HepG2 (cell line): ENCODE measurements around the gene APOC3. TPM values are rescaled to one million over a fixed set of nuclear protein-coding genes. Genes with fewer than 3 reads are reported as not detected.

Source experiments
- DR1 ChIP-seq: sonication (generic); formaldehyde crosslinking; IDR thresholded peaks from 2 replicates; pipeline ENCODE4 v1.8.0; 2021; ENCODE audit warnings: mild to moderate bottlenecking, missing genetic modification reagents, inconsistent platforms
- ELF3 ChIP-seq: IDR thresholded peaks from 2 replicates; pipeline ENCODE4 v1.6.1; 2016; ENCODE audit warnings: missing genetic modification reagents, missing compliant biosample characterization
- HDAC1 ChIP-seq: sonication (generic); formaldehyde crosslinking; IDR thresholded peaks from 2 replicates; pipeline ENCODE4 v1.5.1; 2020; ENCODE audit warnings: mild to moderate bottlenecking, missing genetic modification reagents
- HDAC2 ChIP-seq: sonication (generic); formaldehyde crosslinking; IDR thresholded peaks from 2 replicates; pipeline ENCODE4 v1.4.0; 2020; ENCODE audit warnings: missing genetic modification reagents
- KDM1A ChIP-seq: IDR thresholded peaks from 2 replicates; pipeline ENCODE4 v1.6.1; 2016; ENCODE audit warnings: missing compliant biosample characterization
- NCOR1 ChIP-seq: fragments of 200-600 bp; sonication (generic); IDR thresholded peaks from 2 replicates; pipeline ENCODE4 v1.7.0; 2017; ENCODE audit warnings: antibody characterized with exemption, low read length, borderline replicate concordance
- PAX8 ChIP-seq: sonication (generic); formaldehyde crosslinking; IDR thresholded peaks from 2 replicates; pipeline ENCODE4 v1.8.0; 2022; ENCODE audit warnings: mild to moderate bottlenecking, missing genetic modification reagents, borderline replicate concordance
- SMYD3 ChIP-seq: sonication (generic); formaldehyde crosslinking; IDR thresholded peaks from 2 replicates; pipeline ENCODE4 v1.8.1; 2023; ENCODE audit warnings: mild to moderate bottlenecking, missing genetic modification reagents
- SNAI1 ChIP-seq: sonication (generic); formaldehyde crosslinking; IDR thresholded peaks from 2 replicates; pipeline ENCODE4 v1.5.0; 2020; ENCODE audit warnings: mild to moderate bottlenecking, missing genetic modification reagents, borderline replicate concordance
- SSRP1 ChIP-seq: IDR thresholded peaks from 2 replicates; pipeline ENCODE4 v1.6.1; 2016; ENCODE audit warnings: control low read depth
- TCF12 ChIP-seq, 2 experiments: fragments of 450-650 bp in 1 of 2; sonication (generic) in 1 of 2; formaldehyde crosslinking in 1 of 2; IDR thresholded peaks; 2 replicates each; pipeline versions ENCODE4 v1.6.1 to v1.8.0; 2017 to 2022; ENCODE audit warnings: antibody characterized with exemption in 1 of 2, mild to moderate bottlenecking in 1 of 2, missing genetic modification reagents in 1 of 2, moderate library complexity in 1 of 2
- ZBTB21 ChIP-seq: sonication (generic); formaldehyde crosslinking; IDR thresholded peaks from 2 replicates; pipeline ENCODE4 v1.4.0; 2020; ENCODE audit warnings: missing genetic modification reagents
- ZNF143 ChIP-seq: sonication (generic); formaldehyde crosslinking; IDR thresholded peaks from 2 replicates; pipeline ENCODE4 v1.4.0; 2020; ENCODE audit warnings: missing genetic modification reagents
- ZNF296 ChIP-seq: sonication (generic); formaldehyde crosslinking; conservative IDR thresholded peaks from 2 replicates; pipeline ENCODE4 v1.5.0; 2020; ENCODE audit warnings: mild to moderate bottlenecking, missing genetic modification reagents
- ZNF557 ChIP-seq: sonication (generic); formaldehyde crosslinking; IDR thresholded peaks from 2 replicates; pipeline ENCODE4 v1.4.0; 2020; ENCODE audit warnings: missing genetic modification reagents
- polyA plus RNA-seq, 8 experiments: library from polyadenylated mRNA; depleted of rRNA in 3 of 8; stranded (reverse) in 7 of 8; unstranded in 1 of 8; fragments of >200 nt; fragmentation: Illumina TruSeq in 4 of 8; extraction: Trizol in 4 of 8; gene quantifications; 2 replicates each; pipeline versions ENCODE4 v1.2.1 to v1.2.3, GENCODE V29; 2011 to 2016; ENCODE audit warnings: low read depth in 4 of 8, missing spikeins in 1 of 8, mixed read lengths in 1 of 8; ENCODE audit not compliant: insufficient read depth in 1 of 8
- total RNA-seq, 5 experiments: library from RNA; depleted of rRNA; stranded (reverse); fragments of >200 nt; fragmentation: Illumina TruSeq; extraction: Trizol; gene quantifications; 2 replicates each; pipeline ENCODE4 v1.2.3, GENCODE V29; 2016; ENCODE audit warnings: low read depth in 1 of 5
- TF ChIP-seq, protein P1 (sequence below): sonication (generic); formaldehyde crosslinking; IDR thresholded peaks from 2 replicates; pipeline ENCODE4 v1.4.0; 2020; ENCODE audit warnings: mild to moderate bottlenecking, missing genetic modification reagents, borderline replicate concordance
- TF ChIP-seq, protein P2 (sequence below): sonication (generic); formaldehyde crosslinking; IDR thresholded peaks from 2 replicates; pipeline ENCODE4 v1.8.0; 2022; ENCODE audit warnings: mild to moderate bottlenecking, missing genetic modification reagents, moderate library complexity
- TF ChIP-seq, protein P3 (sequence below): sonication (generic); formaldehyde crosslinking; IDR thresholded peaks from 2 replicates; pipeline ENCODE4 v1.4.0; 2020; ENCODE audit warnings: missing genetic modification reagents
- TF ChIP-seq, protein P4 (sequence below): sonication (generic); formaldehyde crosslinking; IDR thresholded peaks from 2 replicates; pipeline ENCODE4 v1.4.0; 2020; ENCODE audit warnings: missing genetic modification reagents, mild to moderate bottlenecking, borderline replicate concordance

The APOC3 gene
- total and polyA plus RNA-seq, 2 of the 13 experiments (the other 11 are each of a cell fraction or from before 2014, with no cell fraction given), result 314 to 687 TPM

DNA sequence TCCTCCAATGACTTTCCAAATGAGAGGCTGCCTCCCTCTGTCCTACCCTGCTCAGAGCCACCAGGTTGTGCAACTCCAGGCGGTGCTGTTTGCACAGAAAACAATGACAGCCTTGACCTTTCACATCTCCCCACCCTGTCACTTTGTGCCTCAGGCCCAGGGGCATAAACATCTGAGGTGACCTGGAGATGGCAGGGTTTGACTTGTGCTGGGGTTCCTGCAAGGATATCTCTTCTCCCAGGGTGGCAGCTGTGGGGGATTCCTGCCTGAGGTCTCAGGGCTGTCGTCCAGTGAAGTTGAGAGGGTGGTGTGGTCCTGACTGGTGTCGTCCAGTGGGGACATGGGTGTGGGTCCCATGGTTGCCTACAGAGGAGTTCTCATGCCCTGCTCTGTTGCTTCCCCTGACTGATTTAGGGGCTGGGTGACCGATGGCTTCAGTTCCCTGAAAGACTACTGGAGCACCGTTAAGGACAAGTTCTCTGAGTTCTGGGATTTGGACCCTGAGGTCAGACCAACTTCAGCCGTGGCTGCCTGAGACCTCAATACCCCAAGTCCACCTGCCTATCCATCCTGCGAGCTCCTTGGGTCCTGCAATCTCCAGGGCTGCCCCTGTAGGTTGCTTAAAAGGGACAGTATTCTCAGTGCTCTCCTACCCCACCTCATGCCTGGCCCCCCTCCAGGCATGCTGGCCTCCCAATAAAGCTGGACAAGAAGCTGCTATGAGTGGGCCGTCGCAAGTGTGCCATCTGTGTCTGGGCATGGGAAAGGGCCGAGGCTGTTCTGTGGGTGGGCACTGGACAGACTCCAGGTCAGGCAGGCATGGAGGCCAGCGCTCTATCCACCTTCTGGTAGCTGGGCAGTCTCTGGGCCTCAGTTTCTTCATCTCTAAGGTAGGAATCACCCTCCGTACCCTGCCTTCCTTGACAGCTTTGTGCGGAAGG lies 2.9 kb downstream of the APOC3 start (continued):
- TF ChIP-seq, protein P1, sequence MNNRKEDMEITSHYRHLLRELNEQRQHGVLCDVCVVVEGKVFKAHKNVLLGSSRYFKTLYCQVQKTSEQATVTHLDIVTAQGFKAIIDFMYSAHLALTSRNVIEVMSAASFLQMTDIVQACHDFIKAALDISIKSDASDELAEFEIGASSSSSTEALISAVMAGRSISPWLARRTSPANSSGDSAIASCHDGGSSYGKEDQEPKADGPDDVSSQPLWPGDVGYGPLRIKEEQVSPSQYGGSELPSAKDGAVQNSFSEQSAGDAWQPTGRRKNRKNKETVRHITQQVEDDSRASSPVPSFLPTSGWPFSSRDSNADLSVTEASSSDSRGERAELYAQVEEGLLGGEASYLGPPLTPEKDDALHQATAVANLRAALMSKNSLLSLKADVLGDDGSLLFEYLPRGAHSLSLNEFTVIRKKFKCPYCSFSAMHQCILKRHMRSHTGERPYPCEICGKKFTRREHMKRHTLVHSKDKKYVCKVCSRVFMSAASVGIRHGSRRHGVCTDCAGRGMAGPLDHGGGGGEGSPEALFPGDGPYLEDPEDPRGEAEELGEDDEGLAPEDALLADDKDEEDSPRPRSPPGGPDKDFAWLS (CRISPR knock-in tag), result no peak
- TF ChIP-seq HDAC2, result peak; percentile 100
- peak; percentile 93 for TF ChIP-seq KDM1A (CRISPR knock-in tag)
- no peak for TF ChIP-seq SMYD3 (CRISPR knock-in tag)
- no peak for TF ChIP-seq PAX8 (CRISPR knock-in tag)
- TF ChIP-seq SNAI1 (CRISPR knock-in tag), result no peak
- TF ChIP-seq NCOR1, result peak; percentile 95
- TF ChIP-seq, protein P2, sequence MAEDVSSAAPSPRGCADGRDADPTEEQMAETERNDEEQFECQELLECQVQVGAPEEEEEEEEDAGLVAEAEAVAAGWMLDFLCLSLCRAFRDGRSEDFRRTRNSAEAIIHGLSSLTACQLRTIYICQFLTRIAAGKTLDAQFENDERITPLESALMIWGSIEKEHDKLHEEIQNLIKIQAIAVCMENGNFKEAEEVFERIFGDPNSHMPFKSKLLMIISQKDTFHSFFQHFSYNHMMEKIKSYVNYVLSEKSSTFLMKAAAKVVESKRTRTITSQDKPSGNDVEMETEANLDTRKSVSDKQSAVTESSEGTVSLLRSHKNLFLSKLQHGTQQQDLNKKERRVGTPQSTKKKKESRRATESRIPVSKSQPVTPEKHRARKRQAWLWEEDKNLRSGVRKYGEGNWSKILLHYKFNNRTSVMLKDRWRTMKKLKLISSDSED (CRISPR knock-in tag), result no peak
- TF ChIP-seq DR1 (CRISPR knock-in tag), result no peak
- TF ChIP-seq ZNF296 (CRISPR knock-in tag), result 0 out of 2 replicates have a peak, but pooled peaks have one; percentile 54
- TF ChIP-seq, protein P3, sequence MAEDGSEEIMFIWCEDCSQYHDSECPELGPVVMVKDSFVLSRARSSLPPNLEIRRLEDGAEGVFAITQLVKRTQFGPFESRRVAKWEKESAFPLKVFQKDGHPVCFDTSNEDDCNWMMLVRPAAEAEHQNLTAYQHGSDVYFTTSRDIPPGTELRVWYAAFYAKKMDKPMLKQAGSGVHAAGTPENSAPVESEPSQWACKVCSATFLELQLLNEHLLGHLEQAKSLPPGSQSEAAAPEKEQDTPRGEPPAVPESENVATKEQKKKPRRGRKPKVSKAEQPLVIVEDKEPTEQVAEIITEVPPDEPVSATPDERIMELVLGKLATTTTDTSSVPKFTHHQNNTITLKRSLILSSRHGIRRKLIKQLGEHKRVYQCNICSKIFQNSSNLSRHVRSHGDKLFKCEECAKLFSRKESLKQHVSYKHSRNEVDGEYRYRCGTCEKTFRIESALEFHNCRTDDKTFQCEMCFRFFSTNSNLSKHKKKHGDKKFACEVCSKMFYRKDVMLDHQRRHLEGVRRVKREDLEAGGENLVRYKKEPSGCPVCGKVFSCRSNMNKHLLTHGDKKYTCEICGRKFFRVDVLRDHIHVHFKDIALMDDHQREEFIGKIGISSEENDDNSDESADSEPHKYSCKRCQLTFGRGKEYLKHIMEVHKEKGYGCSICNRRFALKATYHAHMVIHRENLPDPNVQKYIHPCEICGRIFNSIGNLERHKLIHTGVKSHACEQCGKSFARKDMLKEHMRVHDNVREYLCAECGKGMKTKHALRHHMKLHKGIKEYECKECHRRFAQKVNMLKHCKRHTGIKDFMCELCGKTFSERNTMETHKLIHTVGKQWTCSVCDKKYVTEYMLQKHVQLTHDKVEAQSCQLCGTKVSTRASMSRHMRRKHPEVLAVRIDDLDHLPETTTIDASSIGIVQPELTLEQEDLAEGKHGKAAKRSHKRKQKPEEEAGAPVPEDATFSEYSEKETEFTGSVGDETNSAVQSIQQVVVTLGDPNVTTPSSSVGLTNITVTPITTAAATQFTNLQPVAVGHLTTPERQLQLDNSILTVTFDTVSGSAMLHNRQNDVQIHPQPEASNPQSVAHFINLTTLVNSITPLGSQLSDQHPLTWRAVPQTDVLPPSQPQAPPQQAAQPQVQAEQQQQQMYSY, result no peak
- 0 out of 2 replicates have a peak, but pooled peaks have one; percentile 26 for TF ChIP-seq ZBTB21 (CRISPR knock-in tag)
- TF ChIP-seq TCF12 (IDR thresholded peaks at IDR 0.05), result no peak
- TF ChIP-seq TCF12 (CRISPR knock-in tag; IDR thresholded peaks at IDR 0.05), result peak; percentile 95
- 0 out of 2 replicates have a peak, but pooled peaks have one; percentile 49 for TF ChIP-seq ZNF143 (CRISPR knock-in tag)
- TF ChIP-seq ELF3 (CRISPR knock-in tag), result peak; percentile 87
- TF ChIP-seq SSRP1, result no peak
- TF ChIP-seq, protein P4, sequence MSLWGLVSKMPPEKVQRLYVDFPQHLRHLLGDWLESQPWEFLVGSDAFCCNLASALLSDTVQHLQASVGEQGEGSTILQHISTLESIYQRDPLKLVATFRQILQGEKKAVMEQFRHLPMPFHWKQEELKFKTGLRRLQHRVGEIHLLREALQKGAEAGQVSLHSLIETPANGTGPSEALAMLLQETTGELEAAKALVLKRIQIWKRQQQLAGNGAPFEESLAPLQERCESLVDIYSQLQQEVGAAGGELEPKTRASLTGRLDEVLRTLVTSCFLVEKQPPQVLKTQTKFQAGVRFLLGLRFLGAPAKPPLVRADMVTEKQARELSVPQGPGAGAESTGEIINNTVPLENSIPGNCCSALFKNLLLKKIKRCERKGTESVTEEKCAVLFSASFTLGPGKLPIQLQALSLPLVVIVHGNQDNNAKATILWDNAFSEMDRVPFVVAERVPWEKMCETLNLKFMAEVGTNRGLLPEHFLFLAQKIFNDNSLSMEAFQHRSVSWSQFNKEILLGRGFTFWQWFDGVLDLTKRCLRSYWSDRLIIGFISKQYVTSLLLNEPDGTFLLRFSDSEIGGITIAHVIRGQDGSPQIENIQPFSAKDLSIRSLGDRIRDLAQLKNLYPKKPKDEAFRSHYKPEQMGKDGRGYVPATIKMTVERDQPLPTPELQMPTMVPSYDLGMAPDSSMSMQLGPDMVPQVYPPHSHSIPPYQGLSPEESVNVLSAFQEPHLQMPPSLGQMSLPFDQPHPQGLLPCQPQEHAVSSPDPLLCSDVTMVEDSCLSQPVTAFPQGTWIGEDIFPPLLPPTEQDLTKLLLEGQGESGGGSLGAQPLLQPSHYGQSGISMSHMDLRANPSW, result peak; percentile 95
- TF ChIP-seq HDAC1 (CRISPR knock-in tag), result peak; percentile 99
- TF ChIP-seq ZNF557 (CRISPR knock-in tag), result 0 out of 2 replicates have a peak, but pooled peaks have one; percentile 34
